Suprapubic skin (tissue), 4 donors: ENCODE data around the gene CYP3A7. TPM values are rescaled to one million over a fixed set of nuclear protein-coding genes. Genes with fewer than 3 reads are reported as not detected.

Source experiments
- DNase-seq, 2 donors: peaks; one replicate each; pipeline ENCODE4 v3.0.0-alpha.2; 2019; ENCODE audit warnings: low spot score in 2 of 2
- H3K27ac ChIP-seq: fragments of 200-600 bp; sonication (generic); one replicate; pipeline ENCODE4 v1.5.1; 2019
- H3K27me3 ChIP-seq: fragments of 200-600 bp; sonication (generic); one replicate; pipeline ENCODE4 v1.5.1; 2019
- H3K36me3 ChIP-seq: fragments of 200-600 bp; sonication (generic); one replicate; pipeline ENCODE4 v1.5.1; 2019
- H3K4me1 ChIP-seq: fragments of 200-600 bp; sonication (generic); one replicate; pipeline ENCODE4 v1.5.1; 2019
- H3K4me3 ChIP-seq: fragments of 200-600 bp; sonication (generic); one replicate; pipeline ENCODE4 v1.5.1; 2019; ENCODE audit warnings: mild to moderate bottlenecking
- H3K9me3 ChIP-seq: fragments of 200-600 bp; sonication (generic); one replicate; pipeline ENCODE4 v1.5.1; 2019
- EP300 ChIP-seq: sonication (generic); formaldehyde crosslinking; IDR thresholded peaks from one replicate; pipeline ENCODE4 v1.6.1; 2017; ENCODE audit warnings: antibody characterized with exemption
- POLR2A ChIP-seq, 2 donors: fragments of 450-650 bp; IDR thresholded peaks; one replicate each; pipeline ENCODE4 v1.6.1; 2017; ENCODE audit warnings: antibody characterized with exemption in 2 of 2, mild to moderate bottlenecking in 2 of 2, moderate library complexity in 2 of 2
- POLR2AphosphoS5 ChIP-seq, 3 donors: sonication (generic); formaldehyde crosslinking; IDR thresholded peaks; one replicate each; pipeline ENCODE4 v1.6.1; 2017; ENCODE audit warnings: antibody characterized with exemption in 3 of 3
- WGBS: methylation state at CpG from one replicate; pipeline ENCODE4 v1.1.5; 2018; 5-methylcytosine and 5-hydroxymethylcytosine counted together
- total RNA-seq, 4 donors: library from RNA; depleted of rRNA; stranded (reverse); fragments of >200 nt; gene quantifications; one replicate each; pipeline ENCODE4 v1.1.0, GENCODE V29; 2016
- TF ChIP-seq, protein P1 (sequence below), 2 donors: fragments of 200-600 bp in 1 of 2; fragments of 450-650 bp in 1 of 2; sonication (generic) in 1 of 2; IDR thresholded peaks; one replicate each; pipeline ENCODE4 v1.5.1; 2016 to 2019; ENCODE audit warnings: antibody characterized with exemption in 2 of 2, mild to moderate bottlenecking in 1 of 2, moderate library complexity in 1 of 2

CYP3A7 gene
- total RNA-seq, 4 donors from 2014 or later: 0.49 TPM; not detected in 3

DNA sequence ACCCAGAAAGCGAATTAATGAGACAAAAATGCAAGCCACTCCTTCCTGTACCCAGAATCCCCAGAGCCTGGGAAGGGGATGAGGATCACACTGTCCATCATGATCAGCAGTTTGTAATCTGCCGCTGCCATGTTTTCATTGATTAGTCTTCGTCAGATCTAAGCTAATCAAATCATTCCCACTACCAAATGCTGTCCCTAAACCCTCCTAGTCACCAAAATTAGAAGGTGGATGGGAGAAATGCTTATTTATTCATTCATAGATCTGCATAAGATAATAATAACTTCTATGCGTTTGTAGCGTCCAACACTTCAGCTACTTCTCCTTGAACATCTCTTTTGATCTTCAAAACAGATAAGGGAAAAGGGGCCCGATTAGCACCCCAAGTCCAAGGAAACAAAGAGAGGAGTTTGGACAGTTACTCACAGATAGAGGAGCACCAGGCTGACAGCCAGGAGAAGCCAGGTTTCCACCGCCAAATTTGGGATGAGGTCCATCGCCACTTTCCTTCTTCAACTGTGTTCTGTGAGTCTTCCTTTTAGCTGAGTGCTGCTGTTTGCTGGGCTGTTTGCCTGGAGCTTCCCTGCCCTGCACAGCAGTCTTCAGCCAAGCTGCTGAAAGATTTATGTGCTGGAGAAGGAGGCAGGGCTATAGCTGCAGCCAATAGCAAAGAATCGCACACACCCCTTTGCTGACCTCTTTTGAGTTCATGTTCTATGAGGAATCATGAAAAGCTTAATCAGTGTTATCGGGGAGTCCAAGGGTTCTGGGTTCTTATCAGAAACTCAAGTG lies 55.4 kb downstream of the CYP3A7 start, which contains the start of gene CYP3A5:
Gene CYP3A5 (minus strand): TSS at position 597 of the 792 bp plus-strand sequence. CDS start 100 bp downstream, at position 497.
- H3K27ac ChIP-seq: peak within 1 kb of the TSS; percentile 69
- H3K27me3 ChIP-seq: no peaks in the 10 kb centered on the region
- TF ChIP-seq POLR2AphosphoS5 (IDR thresholded peaks at IDR 0.05): no peak
- no peak for TF ChIP-seq EP300
- no peak for TF ChIP-seq POLR2A (IDR thresholded peaks at IDR 0.05)
- TF ChIP-seq, protein P1, sequence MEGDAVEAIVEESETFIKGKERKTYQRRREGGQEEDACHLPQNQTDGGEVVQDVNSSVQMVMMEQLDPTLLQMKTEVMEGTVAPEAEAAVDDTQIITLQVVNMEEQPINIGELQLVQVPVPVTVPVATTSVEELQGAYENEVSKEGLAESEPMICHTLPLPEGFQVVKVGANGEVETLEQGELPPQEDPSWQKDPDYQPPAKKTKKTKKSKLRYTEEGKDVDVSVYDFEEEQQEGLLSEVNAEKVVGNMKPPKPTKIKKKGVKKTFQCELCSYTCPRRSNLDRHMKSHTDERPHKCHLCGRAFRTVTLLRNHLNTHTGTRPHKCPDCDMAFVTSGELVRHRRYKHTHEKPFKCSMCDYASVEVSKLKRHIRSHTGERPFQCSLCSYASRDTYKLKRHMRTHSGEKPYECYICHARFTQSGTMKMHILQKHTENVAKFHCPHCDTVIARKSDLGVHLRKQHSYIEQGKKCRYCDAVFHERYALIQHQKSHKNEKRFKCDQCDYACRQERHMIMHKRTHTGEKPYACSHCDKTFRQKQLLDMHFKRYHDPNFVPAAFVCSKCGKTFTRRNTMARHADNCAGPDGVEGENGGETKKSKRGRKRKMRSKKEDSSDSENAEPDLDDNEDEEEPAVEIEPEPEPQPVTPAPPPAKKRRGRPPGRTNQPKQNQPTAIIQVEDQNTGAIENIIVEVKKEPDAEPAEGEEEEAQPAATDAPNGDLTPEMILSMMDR (IDR thresholded peaks at IDR 0.05): no peak
- DNase-seq: peak in 1 of 2 donors; percentile 52
- H3K36me3 ChIP-seq: no peaks in the 10 kb centered on the region
- peaks cover 11% of the 10 kb centered on the region for H3K4me1 ChIP-seq
- H3K9me3 ChIP-seq: no peaks in the 10 kb centered on the region
- peak within 1 kb of the TSS; percentile 43 for H3K4me3 ChIP-seq
- 37% methylated on average over 10 of the region's 10 CpGs for WGBS

DNA sequence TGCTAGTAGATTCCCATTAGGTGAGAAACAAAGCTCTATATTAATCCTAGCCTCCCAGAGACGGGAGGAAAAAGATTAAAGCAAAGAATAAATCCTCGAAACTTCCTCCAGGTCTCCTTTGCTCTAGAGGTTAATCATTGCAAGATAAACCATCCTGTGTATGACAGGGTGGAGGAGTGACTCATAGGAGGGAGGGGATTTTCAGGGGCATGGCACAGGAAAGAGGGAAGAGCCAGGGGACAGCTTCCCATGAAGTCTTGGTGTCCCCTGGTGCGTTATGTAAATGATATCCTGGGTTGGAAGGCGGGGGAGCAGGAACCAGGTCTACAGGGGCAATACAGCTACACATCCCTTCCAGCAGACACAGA lies 56.0 kb downstream of the CYP3A7 start:
- peak overlapping the region; percentile 69 for H3K27ac ChIP-seq
- no peak for DNase-seq
- WGBS: 39% methylated on average over 4 of the region's 4 CpGs
- peak overlapping the region; percentile 43 for H3K4me3 ChIP-seq
- peaks cover 11% of the 10 kb centered on the region for H3K4me1 ChIP-seq
- no peak for TF ChIP-seq EP300
- no peaks in the 10 kb centered on the region for H3K27me3 ChIP-seq
- no peaks in the 10 kb centered on the region for H3K36me3 ChIP-seq
- H3K9me3 ChIP-seq: no peaks in the 10 kb centered on the region

DNA sequence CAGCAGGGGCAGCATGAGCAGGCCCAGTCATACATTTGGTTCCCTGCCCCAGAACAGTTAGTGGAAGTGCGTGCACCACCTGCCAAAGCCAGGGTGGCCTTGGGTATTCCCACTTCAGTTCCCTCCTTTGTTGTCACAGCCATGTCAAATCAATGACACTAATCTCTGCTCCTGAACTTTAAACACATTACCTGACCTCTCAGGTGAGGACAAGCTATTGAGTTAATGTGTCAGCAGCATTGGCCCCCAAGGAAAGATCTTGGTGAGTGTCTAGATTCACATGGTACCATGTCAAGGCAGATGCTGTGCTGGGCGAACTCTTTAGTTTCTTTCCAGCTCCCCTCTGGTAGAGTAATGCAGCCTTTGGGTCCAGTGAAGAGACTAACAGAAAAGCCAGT lies 57.3 kb downstream of the CYP3A7 start:
- Histone ChIP-seq H3K4me3 (no peak overlapping the region), H3K36me3 (peaks cover 4% of the 10 kb centered on the region), H3K27me3 (no peaks in the 10 kb centered on the region), H3K9me3 (no peaks in the 10 kb centered on the region), H3K4me1 (peaks cover 11% of the 10 kb centered on the region), H3K27ac (no peak overlapping the region)
- WGBS: 88% methylated on average over 2 of the region's 2 CpGs
- TF ChIP-seq POLR2A (IDR thresholded peaks at IDR 0.05): no peak
- TF ChIP-seq, protein P1 (IDR thresholded peaks at IDR 0.05): no peak
- DNase-seq: no peak

DNA sequence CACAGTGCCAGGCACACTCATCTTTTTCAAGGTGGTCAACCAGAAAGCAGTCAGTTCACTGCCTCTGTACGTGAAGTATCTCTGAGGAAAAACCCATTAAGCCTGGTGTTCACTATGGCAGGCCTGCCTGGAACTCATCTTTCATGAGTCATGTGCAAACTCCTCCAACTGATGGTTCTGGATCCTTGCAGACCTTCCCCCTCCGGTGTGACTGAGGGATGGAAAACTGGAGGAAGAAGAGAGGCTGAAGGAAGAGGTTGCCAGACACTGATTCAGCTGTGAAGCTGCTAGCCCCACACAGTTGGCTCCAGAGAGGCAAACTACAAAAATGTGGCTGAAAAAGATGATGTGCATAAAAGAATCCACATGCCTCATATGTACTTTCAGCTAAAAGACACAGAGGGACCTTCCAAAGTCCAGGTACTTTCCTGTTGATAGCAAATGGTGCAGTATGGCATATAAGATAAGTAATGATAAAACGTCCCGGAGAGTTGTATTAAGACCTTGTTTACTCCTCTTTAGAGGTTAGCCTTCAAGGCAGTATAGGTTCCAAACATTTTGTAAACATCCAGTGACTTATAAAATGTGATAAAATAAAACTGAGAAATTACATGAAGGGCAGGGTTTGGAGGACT lies 57.9 kb downstream of the CYP3A7 start:
- Histone ChIP-seq H3K27me3 (no peaks in the 10 kb centered on the region), H3K9me3 (no peaks in the 10 kb centered on the region), H3K36me3 (peaks cover 4% of the 10 kb centered on the region), H3K4me1 (peaks cover 11% of the 10 kb centered on the region), H3K4me3 (no peak overlapping the region), H3K27ac (no peak overlapping the region)
- 65% methylated on average over 4 of the region's 4 CpGs for WGBS
- TF ChIP-seq POLR2A (IDR thresholded peaks at IDR 0.05): no peak
- TF ChIP-seq, protein P1 (IDR thresholded peaks at IDR 0.05): no peak
- TF ChIP-seq EP300: no peak
- no peak for TF ChIP-seq POLR2AphosphoS5 (IDR thresholded peaks at IDR 0.05)
- no peak for DNase-seq

DNA sequence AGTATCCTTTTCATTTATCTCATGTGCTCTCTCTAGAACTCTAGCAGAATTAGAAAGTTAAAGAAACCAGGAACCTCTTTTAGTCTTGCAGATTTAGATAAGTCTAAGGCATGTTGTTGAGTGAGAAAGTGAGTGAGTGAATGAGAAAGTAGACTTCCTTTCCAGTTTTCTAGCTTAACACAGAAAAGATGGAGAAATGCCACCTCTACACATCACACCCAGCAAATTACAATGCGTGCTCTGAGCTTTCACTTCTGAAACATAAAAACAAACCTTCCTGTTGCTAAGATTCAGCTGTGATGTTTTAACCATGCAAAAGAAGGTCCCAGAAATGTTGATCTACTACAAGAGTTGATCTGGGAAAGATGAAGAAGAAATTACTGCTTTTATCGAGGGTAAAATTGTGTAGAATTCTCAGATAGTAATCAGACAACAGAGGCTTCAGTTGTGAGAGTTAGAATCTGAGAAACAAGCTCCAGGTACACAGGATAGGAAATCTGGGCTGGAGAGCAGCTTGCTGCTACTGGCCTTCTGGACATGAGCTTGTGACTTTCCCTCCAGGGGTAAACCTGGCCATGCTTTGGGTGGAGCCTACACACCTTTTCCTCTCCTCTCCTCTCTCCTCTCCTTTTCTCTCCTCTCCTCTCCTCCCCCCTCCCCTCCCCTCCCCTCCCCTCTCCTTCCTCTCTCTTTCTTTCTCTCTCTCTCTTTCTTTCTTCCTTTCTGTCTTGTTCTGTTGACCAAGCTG lies 59.8 kb downstream of the CYP3A7 start:
- no peak overlapping the region for H3K4me3 ChIP-seq
- WGBS: 45% methylated on average over 2 of the region's 2 CpGs
- no peak for TF ChIP-seq POLR2AphosphoS5 (IDR thresholded peaks at IDR 0.05)
- no peak for TF ChIP-seq EP300
- TF ChIP-seq, protein P1 (IDR thresholded peaks at IDR 0.05): no peak
- no peak for TF ChIP-seq POLR2A (IDR thresholded peaks at IDR 0.05)
- H3K27me3 ChIP-seq: no peaks in the 10 kb centered on the region
- DNase-seq: no peak
- H3K27ac ChIP-seq: no peak overlapping the region
- no peaks in the 10 kb centered on the region for H3K9me3 ChIP-seq
- H3K4me1 ChIP-seq: peaks cover 10% of the 10 kb centered on the region
- peaks cover 14% of the 10 kb centered on the region for H3K36me3 ChIP-seq
